Measurements from ENCODE around the gene SLC9C1.

GRCh38 chr3:112302881-112303763 is 9.1 kb upstream of the SLC9C1 start:
- no peak for TF ChIP-seq CTCF (IDR thresholded peaks at IDR 0.05)
- TF ChIP-seq POLR2A (IDR thresholded peaks at IDR 0.05): no peak
